MM.1S (cell line): ENCODE measurements around the gene UCN2.

ENCODE experiments used
- DNase-seq: peaks from one replicate; pipeline ENCODE4 v3.0.0-alpha.2; 2015
- H2AFZ ChIP-seq: fragments of 300-600 bp; sonication (generic); 2 replicates; pipeline ENCODE4 v1.6.0; 2016; ENCODE audit warnings: antibody characterized with exemption, low read length
- H3F3A ChIP-seq: fragments of 300-600 bp; sonication (generic); 2 replicates; pipeline ENCODE4 v1.6.1; 2016; ENCODE audit warnings: mild to moderate bottlenecking, antibody characterized with exemption, low read length, moderate library complexity, mixed read lengths; ENCODE audit not compliant: insufficient read depth
- H3K27ac ChIP-seq: fragments of 300-600 bp; sonication (generic); 2 replicates; pipeline ENCODE4 v1.5.1; 2016; ENCODE audit warnings: mild to moderate bottlenecking, low read length
- H3K27me3 ChIP-seq: fragments of 300-600 bp; sonication (generic); replicated peaks from 2 replicates; pipeline ENCODE4 v1.6.0; 2016; ENCODE audit warnings: low read length; ENCODE audit not compliant: insufficient read depth
- H3K36me3 ChIP-seq: fragments of 300-600 bp; sonication (generic); replicated peaks from 2 replicates; pipeline ENCODE4 v1.6.1; 2016; ENCODE audit warnings: mild to moderate bottlenecking, low read length, mixed read lengths; ENCODE audit not compliant: insufficient read depth
- H3K4me1 ChIP-seq: fragments of 300-600 bp; sonication (generic); 2 replicates; pipeline ENCODE4 v1.6.1; 2016; ENCODE audit warnings: low read length, mixed read lengths
- H3K4me2 ChIP-seq: fragments of 300-600 bp; sonication (generic); 2 replicates; pipeline ENCODE4 v1.6.0; 2016; ENCODE audit warnings: low read depth, low read length
- H3K4me3 ChIP-seq: fragments of 300-600 bp; sonication (generic); 2 replicates; pipeline ENCODE4 v1.5.1; 2016; ENCODE audit warnings: low read length, mixed read lengths
- H3K79me2 ChIP-seq: fragments of 300-600 bp; sonication (generic); 2 replicates; pipeline ENCODE4 v1.6.1; 2016; ENCODE audit warnings: mixed run types, low read length, mixed read lengths
- H3K9ac ChIP-seq: fragments of 300-600 bp; sonication (generic); 2 replicates; pipeline ENCODE4 v1.6.1; 2016; ENCODE audit warnings: low read length, mixed read lengths
- H3K9me2 ChIP-seq: fragments of 300-600 bp; sonication (generic); replicated peaks from 2 replicates; pipeline ENCODE4 v1.6.1; 2016; ENCODE audit warnings: mild to moderate bottlenecking, low read length, mixed read lengths; ENCODE audit not compliant: insufficient read depth
- H3K9me3 ChIP-seq: fragments of 300-600 bp; sonication (generic); replicated peaks from 2 replicates; pipeline ENCODE4 v1.6.1; 2016; ENCODE audit warnings: mild to moderate bottlenecking, low read length, mixed read lengths; ENCODE audit not compliant: insufficient read depth
- H4K20me1 ChIP-seq: fragments of 300-600 bp; sonication (generic); 2 replicates; pipeline ENCODE4 v1.6.1; 2016; ENCODE audit warnings: mild to moderate bottlenecking, low read length, moderate library complexity, mixed read lengths; ENCODE audit not compliant: insufficient read depth
- CTCF ChIP-seq: fragments of 300-600 bp; sonication (generic); IDR thresholded peaks from 2 replicates; pipeline ENCODE4 v1.5.1; 2016; ENCODE audit warnings: antibody characterized with exemption, low read length, mixed read lengths
- EZH2 ChIP-seq: fragments of 300-600 bp; sonication (generic); optimal IDR thresholded peaks from 2 replicates; pipeline ENCODE3; 2017; ENCODE audit warnings: low read depth, mild to moderate bottlenecking, antibody characterized with exemption, low read length, mixed read lengths
- EZH2phosphoT487 ChIP-seq: fragments of 300-600 bp; sonication (generic); IDR thresholded peaks from 2 replicates; pipeline ENCODE4 v1.6.1; 2018; ENCODE audit warnings: antibody characterized with exemption, low read length

The UCN2 gene

GRCh38 chr3:48560648-48561018, 2.9 kb downstream of the UCN2 start:
- H3K36me3 ChIP-seq, result no peaks in the 10 kb centered on the region
- no peaks in the 10 kb centered on the region for H3K9me2 ChIP-seq
- peaks cover 19% of the 10 kb centered on the region for H3K27me3 ChIP-seq
- H3K27ac ChIP-seq, result no peak overlapping the region
- no peaks in the 10 kb centered on the region for H4K20me1 ChIP-seq
- no peak overlapping the region for H3K4me2 ChIP-seq
- no peak for TF ChIP-seq EZH2
- no peak for DNase-seq
- no peaks in the 10 kb centered on the region for H3K9me3 ChIP-seq
- peak overlapping the region; percentile 45; the same call in 1 of the 2 replicates for H2AFZ ChIP-seq
- peaks cover 11% of the 10 kb centered on the region for H3K4me1 ChIP-seq
- no peaks in the 10 kb centered on the region for H3K79me2 ChIP-seq
- H3F3A ChIP-seq, result peaks cover 9% of the 10 kb centered on the region
- H3K4me3 ChIP-seq, result no peak overlapping the region
- H3K9ac ChIP-seq, result no peak overlapping the region

DNA sequence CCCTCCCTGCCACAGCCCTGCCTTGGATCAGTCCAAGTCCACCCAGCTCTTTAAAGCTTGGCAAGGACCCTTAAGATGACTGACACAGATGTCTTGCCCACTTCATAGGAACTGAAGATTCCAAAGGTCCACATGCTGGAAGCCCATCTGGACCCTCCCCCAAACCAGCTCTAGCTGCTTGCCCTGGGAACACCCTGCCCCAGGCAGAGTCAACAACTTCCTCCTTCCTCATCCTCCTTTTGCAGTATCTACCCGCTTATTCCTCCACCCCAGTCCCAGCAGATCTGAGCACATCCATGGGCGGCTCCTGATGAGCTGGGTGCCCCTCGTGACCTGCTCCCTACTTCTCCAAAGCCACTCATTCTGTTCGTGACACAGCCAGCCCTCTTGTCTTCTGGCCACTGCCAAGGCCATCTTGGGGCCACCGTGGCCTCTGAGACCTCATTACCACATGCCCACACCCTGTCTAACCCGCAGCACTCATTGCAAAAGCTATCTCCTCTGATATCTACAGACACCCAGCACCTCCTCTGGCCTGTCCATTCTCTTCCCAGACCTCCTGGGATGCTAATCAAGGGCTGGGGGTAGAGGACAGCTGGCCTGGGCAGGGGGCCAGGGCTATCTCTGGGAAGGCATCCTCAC, 5.0 kb downstream of the UCN2 start:
- H3F3A ChIP-seq, result peaks cover 9% of the 10 kb centered on the region
- H3K9ac ChIP-seq, result no peak overlapping the region
- H3K9me3 ChIP-seq, result no peaks in the 10 kb centered on the region
- peaks cover 19% of the 10 kb centered on the region for H3K27me3 ChIP-seq
- H3K4me2 ChIP-seq, result no peak overlapping the region
- no peaks in the 10 kb centered on the region for H4K20me1 ChIP-seq
- H3K4me3 ChIP-seq, result no peak overlapping the region
- H3K27ac ChIP-seq, result no peak overlapping the region
- peaks cover 11% of the 10 kb centered on the region for H3K4me1 ChIP-seq
- H3K9me2 ChIP-seq, result no peaks in the 10 kb centered on the region
- H3K36me3 ChIP-seq, result no peaks in the 10 kb centered on the region
- TF ChIP-seq EZH2phosphoT487, result no peak
- TF ChIP-seq EZH2, result no peak
- TF ChIP-seq CTCF, result no peak
- no peak for DNase-seq
- H3K79me2 ChIP-seq, result no peaks in the 10 kb centered on the region
- no peak overlapping the region for H2AFZ ChIP-seq

DNA sequence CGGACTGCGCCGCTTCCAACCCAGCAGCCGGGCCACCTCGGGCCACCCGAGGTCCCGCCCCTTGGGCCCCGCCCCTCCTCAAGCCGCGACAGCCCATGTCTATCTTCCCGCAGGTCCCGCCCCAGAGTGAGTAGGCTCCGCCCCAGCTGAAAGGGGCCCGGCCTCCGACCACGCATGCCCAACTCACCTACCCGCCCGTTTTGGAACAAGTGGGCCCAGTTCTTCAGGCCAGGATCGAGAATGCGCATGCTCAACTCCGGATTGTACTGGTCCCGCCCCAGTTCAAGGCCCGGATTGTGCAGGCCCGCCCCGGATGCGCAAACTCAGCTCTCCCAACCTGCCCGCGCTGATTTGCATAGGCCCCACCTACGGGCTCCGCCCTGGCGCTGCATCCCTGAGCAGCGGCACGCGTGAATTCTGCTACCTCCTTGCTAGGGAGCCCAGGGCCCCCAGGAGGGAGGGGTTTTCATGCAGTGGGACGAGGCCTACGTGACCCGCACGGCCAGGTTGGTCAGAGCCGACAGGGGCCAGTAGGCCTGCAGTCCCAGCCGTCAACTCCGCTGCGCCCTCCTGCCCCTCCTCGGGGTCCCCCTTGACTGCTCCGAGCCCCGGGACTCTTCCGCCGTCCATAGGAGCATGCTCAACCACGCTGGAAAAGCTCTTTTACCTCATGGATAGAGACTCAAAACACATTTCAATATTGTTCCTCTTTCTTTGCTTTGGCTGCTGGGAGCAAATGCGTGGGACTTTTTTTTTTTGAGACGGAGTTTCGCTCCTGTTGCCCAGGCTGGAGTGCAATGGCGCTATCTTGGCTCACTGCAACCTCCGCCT, 6.6 kb downstream of the UCN2 start, which contains the start of gene PFKFB4:
Gene PFKFB4, minus strand, starts transcription at position 8 of the 831 bp plus-strand sequence. CDS start 26 bp downstream, outside the sequence.
- DNase-seq, result peak; percentile 99
- H3K4me1 ChIP-seq, result peaks cover 11% of the 10 kb centered on the region
- H2AFZ ChIP-seq, result peak within 1 kb of the TSS; percentile 86
- peak within 1 kb of the TSS; percentile 89 for H3K4me2 ChIP-seq
- no peak for TF ChIP-seq EZH2phosphoT487
- TF ChIP-seq EZH2, result no peak
- TF ChIP-seq CTCF, result no peak
- peak within 1 kb of the TSS; percentile 49 for H3K9ac ChIP-seq
- peak within 1 kb of the TSS; percentile 67 for H3K4me3 ChIP-seq
- no peaks in the 10 kb centered on the region for H4K20me1 ChIP-seq
- H3K27me3 ChIP-seq, result peaks cover 5% of the 10 kb centered on the region; the same call in 1 of the 2 replicates
- H3F3A ChIP-seq, result peaks cover 9% of the 10 kb centered on the region
- no peaks in the 10 kb centered on the region for H3K9me3 ChIP-seq
- no peaks in the 10 kb centered on the region for H3K36me3 ChIP-seq
- no peaks in the 10 kb centered on the region for H3K9me2 ChIP-seq
- H3K27ac ChIP-seq, result peak within 1 kb of the TSS; percentile 31; the same call in 1 of the 2 replicates
- no peaks in the 10 kb centered on the region for H3K79me2 ChIP-seq
